NCI-H774 (cell line): ENCODE data around the gene ACOXL.
"Not testable (repeated sequence)": the region's sequence is repeated elsewhere in the genome, so short reads cannot be mapped to it uniquely, and the experiment has no call there.

Experiments
- DNase-seq: peaks from one replicate; lab custom pipeline; 2025; lab: John Stamatoyannopoulos, UW

ACOXL gene

DNA sequence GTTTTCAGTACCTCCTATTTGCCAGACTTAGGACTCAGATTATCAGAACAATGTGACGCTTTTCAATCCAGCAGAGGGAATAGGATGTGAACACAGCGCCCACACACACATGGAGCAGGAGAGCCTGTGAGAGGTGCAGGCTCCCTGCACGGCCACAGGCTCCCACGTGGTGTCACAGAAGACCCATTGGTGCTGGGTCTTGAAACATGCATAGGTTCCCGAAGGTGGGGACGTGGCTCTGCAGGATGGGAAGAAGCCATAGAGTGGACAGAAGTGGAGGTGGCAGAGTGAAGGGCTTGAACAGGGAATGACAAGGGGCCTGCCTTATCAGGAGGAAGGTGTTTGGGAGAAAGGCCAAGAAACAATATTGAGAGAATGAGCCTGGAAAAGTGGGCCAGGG is 309.9 kb downstream of the ACOXL start:
- DNase-seq = no peak

DNA sequence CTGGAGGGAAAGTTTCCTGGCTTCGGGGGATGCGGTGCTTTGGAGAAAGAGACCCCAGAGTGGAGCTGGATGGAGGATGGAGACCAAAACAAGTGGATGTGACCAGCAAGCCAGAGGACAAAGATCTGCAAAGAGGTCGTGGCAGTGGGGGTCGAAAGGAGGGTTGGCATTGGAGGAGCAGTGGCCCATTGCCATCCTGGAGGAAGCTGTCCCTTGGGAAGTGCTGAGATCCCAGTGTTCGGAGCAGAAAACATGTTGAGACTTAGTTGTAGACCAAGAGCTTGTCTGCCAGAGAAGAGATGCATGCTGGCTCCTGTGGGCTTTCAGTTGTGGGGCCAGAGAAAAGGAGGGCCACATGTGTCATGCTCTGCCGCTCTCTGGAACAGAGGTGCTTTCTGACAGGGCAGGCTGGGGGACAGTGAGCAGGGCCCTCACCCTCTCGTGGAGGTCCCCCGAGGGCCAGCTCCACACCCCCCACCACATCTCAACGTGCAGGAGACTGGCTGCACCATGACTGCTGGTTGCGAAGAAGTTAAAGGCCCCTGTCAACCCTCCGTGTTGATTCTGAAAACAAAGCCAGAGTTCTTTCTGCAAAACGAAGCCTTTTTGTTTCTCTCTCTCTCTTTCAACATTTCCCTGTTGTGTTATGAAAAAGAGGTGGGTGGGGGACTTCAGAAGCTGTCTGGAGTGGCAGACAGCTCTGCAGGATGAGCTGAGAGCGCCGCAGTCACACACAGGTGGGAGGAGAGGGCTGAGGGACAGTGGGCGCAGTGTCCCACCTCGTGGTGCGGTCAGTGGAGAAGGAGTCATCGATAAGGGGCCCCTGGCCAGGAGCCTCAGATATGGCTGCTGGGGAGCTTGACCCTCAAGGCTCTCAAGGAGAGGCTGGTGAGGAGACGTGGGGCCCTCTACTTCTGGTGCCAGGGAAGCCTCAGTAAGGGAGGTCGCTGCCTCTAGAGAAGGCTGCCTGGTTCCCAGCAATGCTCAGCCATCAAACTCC is 310.7 kb downstream of the ACOXL start:
- no peak for DNase-seq

DNA sequence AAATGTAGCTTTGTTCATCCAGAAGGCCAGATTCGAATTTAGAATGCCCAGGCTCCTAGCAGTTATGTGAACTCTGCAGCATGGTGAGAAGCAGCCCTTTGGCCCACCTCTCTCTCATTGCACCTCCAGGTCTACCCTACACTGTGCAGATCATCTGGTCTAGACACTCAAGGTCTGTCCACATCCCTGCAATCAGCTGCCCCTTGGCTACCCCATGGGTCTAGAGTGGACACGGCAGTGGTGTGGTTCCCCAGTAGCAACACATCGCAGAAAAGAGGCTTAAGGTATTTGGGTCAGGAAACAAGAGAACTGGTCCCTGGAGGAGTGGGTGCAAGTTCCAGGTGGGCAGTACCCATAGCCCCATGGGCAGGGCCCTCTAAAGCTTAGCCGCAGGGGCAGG is 311.7 kb downstream of the ACOXL start:
- no peak for DNase-seq

DNA sequence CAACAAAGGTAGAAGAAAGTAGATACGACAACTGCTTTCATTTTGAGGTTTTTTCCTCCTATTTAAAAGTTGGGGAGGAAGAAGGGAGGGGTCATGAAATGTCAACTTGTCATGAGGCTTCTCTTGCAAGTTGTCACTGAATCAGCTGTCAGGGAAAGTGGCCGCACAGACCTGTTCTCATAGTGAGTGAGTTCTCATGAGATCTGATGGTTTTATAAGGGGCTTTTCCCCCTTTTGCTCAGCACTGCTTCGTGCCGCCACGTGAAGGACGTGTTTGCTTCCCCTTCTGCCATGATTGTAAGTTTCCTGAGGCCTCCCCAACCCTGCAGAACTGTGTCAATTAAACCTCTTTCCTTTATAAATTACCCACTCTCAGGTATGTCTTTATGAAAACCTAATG is 312.9 kb downstream of the ACOXL start:
- DNase-seq = not testable (repeated sequence)

DNA sequence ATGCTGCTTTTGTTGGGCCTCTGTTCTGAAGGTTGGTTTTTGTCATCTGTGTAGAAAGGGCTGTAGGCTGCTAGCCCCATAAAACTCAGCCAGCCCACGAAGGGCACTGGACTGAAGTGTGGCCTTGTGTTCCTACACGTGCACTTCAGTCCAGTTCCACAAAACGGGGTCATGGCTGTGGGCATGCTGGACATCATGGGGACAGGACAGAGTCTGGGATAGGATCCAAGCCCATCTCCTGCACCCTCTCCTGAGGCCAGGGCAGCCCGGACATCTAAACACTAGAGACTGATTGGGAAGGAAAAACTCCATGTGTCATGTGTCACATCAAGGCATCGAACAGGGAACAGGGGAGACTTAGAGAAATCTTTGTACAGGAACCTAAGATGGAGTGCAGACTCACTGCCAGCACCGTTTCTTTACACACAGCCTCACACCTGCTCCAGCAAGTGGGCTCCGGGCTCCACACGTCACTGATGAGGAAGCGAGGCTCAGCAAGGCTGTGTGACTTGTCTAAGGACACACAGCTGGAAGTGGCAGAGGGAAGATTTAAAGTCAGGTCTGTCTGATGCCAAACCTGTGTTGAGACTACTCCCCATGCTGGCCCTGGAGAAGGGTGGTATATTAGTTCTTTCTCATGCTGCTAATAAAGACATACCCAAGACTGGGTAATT is 313.5 kb downstream of the ACOXL start:
- DNase-seq = no peak

DNA sequence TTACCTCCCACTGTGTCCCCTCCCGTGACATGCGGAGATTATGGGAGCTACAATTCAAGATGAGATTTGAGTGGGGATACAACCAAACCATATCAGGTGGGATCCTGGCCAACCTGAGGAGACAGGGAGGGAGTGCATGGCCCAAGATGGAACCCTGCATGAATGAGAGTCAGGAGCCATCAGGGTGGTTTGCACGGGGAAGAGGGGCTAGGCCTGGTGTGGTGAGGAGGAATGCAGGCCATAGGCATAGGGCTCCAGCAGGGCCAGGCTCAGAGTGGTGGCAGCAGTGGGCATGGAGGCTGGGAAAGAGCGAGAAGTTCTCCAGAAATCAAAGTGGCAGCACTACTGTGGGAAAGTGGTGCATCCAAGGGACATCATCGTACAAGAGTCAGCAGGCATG is 314.3 kb downstream of the ACOXL start:
- DNase-seq = no peak

DNA sequence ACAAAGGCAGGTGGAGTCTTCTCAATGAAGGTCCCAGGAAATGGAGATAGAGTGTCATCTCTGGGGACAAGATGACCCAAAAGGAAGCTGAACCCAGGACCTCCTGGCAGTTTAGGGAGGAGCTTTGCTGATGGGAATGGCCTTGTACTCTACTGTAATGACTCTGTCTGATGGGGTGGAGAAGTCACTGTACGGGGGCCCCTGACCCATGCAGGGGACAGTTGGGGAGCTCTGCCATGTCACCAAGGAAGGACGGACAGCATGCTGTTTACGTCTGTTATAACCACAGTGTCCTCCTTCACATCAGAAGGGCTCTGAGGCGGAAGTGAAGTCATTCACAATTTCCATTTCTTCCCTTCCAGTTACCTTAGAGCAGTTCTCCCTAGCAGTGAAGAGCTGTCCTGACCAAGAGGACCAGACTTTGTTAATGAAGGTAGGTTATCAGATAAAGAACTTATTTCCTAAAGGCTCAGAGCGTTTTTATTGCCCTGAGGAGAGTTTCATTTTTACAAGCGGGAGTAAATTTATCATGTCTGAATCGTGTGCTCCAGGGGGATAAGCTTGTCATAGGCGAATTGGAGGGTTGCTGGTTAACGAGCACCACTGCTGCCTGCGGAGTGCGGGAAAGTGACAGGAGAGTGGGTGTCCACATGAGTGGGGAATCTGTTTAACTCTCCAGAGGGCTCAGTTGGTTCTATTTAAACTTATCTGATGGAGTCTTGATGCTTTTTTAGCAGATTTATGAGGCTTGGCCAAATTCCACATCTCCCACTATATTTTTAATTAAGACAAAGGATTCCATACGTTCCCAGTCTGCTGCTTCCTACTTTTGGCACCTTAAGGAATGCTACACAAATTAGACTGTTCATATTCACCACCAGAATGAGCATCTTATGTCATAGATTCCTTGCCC is 316.7 kb downstream of the ACOXL start:
- no peak for DNase-seq

DNA sequence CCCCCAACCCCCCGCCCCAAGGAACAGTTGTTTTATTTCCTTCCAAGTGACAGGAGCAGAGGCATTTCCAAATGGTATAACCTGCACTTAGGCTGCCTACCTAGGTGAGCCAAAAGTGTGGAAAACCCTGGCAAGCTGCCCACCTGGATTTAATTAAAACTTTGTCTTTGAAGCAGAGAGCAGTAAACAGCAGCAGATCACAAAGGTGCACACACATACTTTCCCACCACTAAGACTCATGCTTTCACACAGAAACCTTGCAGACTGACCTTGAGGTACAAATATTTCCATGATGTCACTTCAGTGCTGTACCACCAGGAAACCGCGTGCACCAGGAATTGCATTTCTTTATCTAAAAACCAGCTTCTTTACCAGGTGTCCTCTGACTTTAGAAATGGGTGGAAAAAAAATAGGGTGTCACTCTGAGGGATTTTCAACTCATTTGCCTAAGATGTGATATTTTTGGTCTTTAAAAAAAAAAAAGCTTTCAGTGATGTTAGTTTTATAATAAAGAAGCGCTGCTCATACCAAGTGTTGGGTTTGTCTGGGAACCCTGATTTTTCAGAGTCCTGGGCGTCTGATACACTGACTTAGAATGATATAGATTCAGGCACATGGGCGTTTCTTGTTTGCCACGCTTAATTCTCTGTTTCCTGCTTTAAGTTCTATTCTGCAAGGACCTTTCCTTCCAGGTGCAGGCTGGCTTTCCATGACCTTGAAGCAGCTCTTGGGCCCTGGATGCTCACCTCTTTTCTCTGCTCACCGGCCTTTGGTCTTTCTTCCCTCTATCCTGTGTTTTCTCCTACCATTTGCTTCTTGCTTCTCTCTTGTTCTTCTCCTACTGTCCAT is 317.6 kb downstream of the ACOXL start:
- no peak for DNase-seq

DNA sequence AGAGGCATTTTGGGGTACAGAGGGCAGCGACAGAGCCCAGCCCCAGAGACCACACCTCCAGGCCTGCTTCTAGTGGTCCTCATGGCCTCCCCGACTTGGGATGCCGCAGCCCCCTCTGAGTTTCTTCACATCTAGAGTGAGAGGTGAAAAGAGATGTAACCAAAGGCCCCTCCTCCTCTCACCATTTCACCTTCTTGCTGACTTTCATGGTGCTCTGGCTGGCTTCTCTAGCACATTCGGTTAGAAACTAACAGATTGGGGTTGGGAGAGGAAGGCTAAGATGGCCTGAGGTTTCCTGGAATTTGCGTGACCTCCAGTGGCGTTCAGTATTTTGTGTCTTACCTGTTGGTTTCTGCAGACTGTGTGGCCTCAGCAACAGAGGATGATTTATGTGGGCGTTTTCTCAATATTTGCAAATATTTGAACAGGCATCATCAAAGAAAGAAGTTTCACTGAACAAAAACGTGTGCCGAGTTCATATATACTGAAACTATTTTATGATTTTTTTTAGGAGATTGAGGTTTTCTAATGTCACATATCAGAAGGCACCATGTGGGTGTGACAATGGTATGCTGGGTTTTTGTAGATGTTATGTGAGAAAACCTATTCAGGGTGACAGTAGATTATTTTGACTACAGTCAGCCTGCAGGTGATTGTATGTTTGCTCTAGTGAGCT is 318.5 kb downstream of the ACOXL start:
- DNase-seq = no peak

DNA sequence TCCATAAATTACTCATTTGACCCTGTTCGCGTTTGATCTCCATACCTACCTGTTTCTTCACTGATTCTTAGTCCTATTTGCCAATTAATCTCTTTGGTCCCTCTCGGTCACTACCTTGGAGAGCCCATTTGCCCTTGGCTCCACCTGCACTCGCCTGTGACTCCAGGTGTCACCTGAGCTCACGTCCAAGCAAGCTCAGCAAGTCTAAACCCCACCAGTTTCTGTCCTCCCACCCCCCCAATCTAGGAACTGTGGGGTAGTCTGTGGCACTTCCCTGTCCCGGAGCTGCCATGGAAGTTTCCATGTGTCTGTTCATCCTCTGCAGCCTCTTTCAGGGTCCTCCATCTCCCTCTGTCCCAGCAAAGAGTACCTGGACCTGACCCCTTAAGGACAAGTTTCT is 320.2 kb downstream of the ACOXL start:
- DNase-seq = no peak

DNA sequence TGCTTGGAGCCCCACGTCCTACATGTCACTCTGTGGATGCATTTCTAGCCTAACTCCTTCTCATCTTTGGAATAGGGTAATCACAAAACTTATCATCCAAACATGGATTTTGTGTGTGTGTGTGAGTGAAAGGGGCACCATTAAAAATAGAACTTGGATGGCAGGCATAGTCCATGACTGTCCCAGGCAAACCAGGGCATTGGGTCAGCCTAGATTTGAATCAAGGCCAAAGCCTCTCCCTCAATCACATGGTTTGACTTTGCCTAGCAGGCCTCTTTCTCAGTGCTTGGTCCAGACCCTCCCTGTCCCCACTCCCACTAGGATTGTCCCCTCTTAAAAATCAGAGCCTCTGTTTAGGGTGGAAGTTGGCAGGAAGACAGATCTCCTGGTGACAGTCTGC is 320.9 kb downstream of the ACOXL start:
- no peak for DNase-seq

DNA sequence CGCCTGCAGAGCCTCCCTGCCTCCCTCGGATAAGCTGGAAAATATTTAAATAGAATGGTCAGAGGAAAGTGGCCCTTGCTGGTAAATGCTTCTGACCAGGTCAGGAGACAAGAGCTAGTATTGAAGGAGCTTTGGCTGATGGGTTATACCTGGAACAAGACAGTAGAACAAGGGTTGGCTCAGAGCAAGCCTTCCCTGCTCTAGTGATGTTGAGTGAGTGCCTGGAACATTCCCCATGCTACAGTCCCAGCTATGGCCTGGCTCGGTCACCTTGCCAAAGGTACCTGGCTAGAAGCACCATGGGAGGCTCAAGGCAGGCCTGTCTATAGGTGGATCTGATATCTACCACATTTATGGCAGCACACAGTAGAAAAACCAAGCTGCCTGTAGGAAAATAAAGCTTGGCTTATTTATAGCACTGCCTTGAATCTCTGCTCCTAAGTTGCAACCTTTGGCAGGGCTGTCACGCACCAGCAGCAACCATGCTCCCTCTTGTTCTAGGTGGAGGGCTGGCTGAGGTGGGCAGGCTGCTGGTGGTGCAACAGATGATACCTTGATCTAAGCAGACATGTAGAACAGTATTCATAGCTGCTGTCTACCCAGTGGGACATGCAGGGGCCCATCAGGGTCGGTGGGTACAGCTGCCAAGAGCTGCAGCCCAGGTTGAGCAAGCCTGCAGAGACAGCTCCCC is 321.6 kb downstream of the ACOXL start:
- DNase-seq = no peak

DNA sequence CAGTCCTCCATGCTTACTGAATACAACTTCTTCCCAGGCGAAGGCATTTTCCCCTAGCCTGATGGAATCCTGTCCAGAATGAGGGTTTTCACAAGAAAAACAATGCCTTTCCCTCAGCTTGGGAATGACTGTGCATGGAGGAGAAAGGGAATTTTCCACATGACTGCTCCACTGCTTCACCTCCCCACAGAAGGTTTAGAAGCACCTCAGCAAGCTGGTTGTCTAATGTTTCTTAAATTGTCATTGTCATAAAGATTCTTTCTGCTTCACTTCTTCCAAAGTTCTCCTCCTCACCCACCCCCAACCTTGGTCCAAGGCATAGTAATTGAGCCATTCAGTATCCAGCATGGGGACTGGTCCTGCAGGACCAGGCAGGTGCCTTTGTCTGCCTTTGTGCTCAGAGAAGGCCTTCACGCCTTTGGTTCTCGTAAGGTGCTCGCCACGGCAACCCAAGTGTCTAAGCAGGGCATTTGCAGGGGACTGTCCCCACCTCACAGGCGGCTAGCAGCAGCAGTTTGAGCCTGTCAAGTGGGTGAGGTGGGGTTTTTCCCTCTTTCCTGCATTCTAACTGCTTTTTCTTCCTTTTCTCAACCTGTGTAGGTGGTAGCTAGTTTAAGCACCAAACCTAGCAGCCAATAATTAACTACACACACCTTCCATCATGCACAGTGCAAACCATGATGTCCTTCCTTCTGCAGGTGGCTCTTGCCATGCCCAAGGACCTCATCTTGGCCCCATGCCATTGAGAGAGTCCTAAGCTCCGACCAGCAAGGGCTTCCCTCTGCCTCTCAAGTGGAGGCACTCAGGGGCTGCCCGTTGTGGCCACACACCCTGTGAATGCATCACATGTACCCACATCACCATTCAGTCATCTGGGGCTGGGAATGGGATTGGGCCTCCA is 322.7 kb downstream of the ACOXL start:
- no peak for DNase-seq

DNA sequence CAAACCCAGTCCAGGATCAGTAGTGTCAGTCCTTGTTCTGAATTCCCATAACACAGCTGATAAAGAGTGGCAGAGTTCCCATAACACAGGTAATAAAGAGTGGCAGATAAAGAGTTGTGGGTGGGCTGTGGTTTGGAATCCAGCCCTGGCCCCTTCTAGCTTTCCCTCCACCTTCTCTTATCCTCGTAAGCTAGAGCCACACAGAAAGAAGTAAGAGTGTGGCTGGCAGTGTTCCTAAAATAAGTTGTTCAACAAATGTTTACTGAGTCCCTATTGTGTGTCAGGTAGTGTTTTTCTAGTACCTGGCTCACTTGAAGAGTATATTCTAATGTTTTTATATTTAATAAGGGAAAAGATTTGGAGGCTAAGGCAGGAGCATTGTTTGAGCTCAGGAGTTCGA is 323.4 kb downstream of the ACOXL start:
- no peak for DNase-seq

DNA sequence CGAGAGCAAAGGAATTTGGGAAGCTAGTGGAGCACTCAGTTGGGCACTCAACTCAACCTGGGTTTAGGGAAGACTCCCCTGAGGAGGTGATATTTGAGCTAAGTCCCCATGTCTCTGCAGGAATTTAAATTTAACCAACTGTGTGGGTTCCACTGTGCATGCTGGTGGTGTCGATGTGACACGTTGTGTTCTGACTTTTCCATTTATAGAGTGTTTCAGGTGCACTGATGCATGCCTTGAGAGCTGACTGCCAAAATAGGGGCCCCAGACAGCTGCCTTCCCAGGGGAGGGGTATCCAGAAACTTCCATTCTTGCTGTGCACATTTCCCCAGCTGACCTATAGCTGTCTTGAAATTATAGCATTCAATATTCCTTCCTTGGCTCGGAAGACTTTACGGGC is 324.7 kb downstream of the ACOXL start:
- no peak for DNase-seq

DNA sequence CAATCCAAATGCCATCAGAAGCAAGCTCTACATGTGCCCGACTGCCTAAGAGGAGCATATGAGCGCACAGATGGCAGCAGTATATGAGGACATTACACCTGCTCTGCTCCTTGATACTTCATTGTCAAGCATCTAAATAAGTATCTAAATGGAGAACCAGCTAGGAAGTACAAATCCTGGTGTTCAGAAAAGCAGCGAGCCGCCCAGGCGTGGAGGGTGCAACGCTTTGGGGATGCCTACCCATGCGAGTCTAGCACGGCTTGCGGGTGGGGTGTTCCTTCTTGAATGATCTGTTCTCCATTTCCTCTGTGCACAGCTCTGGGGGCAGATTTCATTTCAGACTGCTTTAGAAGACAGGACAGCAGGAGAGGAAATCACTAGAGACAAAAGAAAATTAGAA is 325.3 kb downstream of the ACOXL start:
- DNase-seq = no peak

DNA sequence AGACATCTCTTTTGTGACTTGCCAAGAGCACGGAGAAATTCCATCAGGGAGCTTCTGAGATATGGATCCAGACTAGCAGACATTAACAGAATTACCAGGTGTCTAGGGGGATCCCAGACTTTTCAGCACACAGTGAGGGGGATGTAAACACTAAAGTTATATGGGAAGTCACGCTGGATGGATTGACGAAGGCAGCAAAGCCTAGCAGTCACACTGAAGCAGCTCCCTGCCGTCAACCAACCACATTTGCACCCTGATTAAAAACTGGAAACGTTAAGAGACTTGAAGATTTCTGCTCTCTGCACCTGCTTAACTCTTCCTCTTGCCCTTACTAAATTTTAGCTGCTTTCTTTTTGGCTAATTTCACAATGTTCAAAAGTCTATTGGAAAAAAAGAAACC is 325.9 kb downstream of the ACOXL start:
- no peak for DNase-seq

DNA sequence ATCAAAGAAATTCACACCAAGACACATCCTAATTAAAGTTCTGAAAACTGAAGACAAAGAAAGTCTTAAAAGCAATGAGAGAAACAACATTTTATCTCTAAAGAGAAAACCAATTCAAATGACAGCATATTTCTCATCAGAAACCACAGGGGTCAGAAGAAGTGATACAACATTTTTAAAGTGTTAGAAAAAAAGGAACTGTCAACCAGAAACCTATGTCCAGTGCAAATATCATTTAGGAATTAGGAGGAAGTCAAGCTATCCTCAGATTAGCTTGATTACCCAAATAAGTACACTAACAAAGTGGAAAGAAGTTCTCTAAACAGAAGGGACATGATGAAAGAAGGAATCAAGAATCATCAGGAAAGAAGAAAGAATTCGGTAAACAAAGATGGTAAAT is 328.8 kb downstream of the ACOXL start:
- DNase-seq = no peak

DNA sequence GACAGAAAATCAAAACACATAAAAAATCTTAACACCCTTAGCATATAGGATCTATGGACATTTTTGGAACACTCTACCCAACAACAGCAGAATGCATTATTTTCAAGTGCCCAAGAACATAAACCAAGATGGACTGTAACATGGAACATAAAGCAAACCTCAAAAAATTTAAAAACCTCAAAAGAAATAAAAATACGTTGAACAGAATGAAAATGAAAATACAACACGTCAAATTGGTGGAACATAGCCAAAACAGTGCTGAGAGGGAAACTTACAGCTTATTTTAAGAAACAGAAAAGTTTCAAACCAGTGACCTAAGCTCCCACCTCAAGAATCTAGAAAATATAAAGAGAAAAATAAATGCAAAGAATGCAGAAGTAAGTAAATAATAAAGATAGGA is 330.0 kb downstream of the ACOXL start:
- no peak for DNase-seq
